OCI-LY7 (cell line): ENCODE measurements around the gene FAM3C.

Experiments used
- CTCF ChIP-seq: fragments of 200-600 bp; sonication (generic); conservative IDR thresholded peaks from 2 replicates; pipeline ENCODE4 v1.5.1; 2014; ENCODE audit warnings: mild to moderate bottlenecking, antibody characterized with exemption, low read length, moderate library complexity, mixed read lengths
- EZH2phosphoT487 ChIP-seq: fragments of 200-600 bp; sonication (generic); IDR thresholded peaks from 2 replicates; pipeline ENCODE4 v1.6.1; 2018; ENCODE audit warnings: low read depth, borderline replicate concordance, mild to moderate bottlenecking, mixed run types, antibody characterized with exemption, low read length, moderate library complexity, mixed read lengths

- TF ChIP-seq CTCF (no peak), EZH2phosphoT487 (no peak)
These were observed 95.3 kb downstream of the FAM3C start for GRCh38 chr7:121300685-121301420.
